Measurements from ENCODE around the gene TBL1XR1.

TBL1XR1 gene

GRCh38 chr3:177126015-177126773 lies 71.1 kb downstream of the TBL1XR1 start:
- Histone ChIP-seq H3K27me3 (ENCODE audit: control insufficient read depth in 1 of 2, insufficient read depth in 2 of 2, low read length in 2 of 2) (no peaks in the 10 kb centered on the region), H3K27ac (ENCODE audit: low read length) (no peak overlapping the region), H3K9ac (ENCODE audit: low read length in 2 of 2) (no peak overlapping the region), H3K4me3 (ENCODE audit: low read length in 2 of 2) (no peak overlapping the region), H3K4me1 (ENCODE audit: control insufficient read depth, insufficient read depth, low read length) (no peaks in the 10 kb centered on the region), H3K9me3 (ENCODE audit: control insufficient read depth in 2 of 2, low read length in 2 of 2) (no peaks in the 10 kb centered on the region), H3K36me3 (ENCODE audit: control insufficient read depth in 2 of 2, insufficient read depth in 2 of 2, low read length in 2 of 2) (no peaks in the 10 kb centered on the region)

DNA sequence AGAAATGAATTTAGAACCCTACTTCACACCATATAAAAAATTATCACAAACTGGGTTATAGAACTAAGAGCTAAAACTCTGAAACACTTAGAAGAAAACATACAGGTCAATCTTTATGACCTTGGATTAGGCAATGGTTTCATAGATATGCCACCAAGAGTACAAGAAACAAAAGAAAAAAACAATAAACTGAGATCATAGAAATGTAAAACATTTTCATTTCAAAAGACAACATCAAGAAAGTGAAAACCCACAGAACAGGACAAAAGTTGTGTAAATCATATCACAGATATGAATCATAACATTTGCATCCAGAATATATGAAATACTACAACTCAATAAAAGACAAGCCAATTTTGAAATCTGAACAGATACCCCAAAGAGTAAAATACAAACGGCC lies 72.4 kb downstream of the TBL1XR1 start:
- H3K9me3 ChIP-seq (ENCODE audit: control insufficient read depth in 2 of 2, low read length in 2 of 2), result no peaks in the 10 kb centered on the region
- no peaks in the 10 kb centered on the region for H3K36me3 ChIP-seq (ENCODE audit: control insufficient read depth in 2 of 2, insufficient read depth in 2 of 2, low read length in 2 of 2)
- no peak overlapping the region for H3K4me3 ChIP-seq (ENCODE audit: low read length in 2 of 2)
- no peaks in the 10 kb centered on the region for H3K4me1 ChIP-seq (ENCODE audit: control insufficient read depth, insufficient read depth, low read length)
- no peaks in the 10 kb centered on the region for H3K27me3 ChIP-seq (ENCODE audit: control insufficient read depth in 1 of 2, insufficient read depth in 2 of 2, low read length in 2 of 2)
- no peak overlapping the region for H3K9ac ChIP-seq (ENCODE audit: low read length in 2 of 2)
- H3K27ac ChIP-seq (ENCODE audit: low read length), result no peak overlapping the region

DNA sequence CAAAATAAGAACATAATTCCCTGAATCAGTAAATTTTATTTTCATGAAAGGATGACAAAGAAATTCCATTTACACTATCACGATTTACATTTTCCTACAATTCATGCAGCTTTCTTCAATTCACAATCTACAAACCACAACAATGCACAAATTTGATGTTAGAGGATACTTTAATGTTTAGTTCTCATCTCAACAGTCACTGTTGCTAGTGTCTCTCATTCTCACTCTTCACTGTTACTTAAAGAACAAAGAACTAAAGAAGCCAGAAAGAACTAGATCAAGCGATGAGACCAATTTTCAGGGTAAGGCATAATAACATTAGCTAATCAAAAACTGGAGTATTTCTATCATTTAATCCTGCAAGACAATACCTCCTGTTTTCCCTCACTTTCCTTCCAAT lies 73.5 kb downstream of the TBL1XR1 start:
- no peak overlapping the region for H3K4me3 ChIP-seq (ENCODE audit: low read length in 2 of 2)
- no peaks in the 10 kb centered on the region for H3K4me1 ChIP-seq (ENCODE audit: control insufficient read depth, insufficient read depth, low read length)
- H3K9ac ChIP-seq (ENCODE audit: low read length in 2 of 2), result no peak overlapping the region
- H3K27ac ChIP-seq (ENCODE audit: low read length), result no peak overlapping the region
- H3K36me3 ChIP-seq (ENCODE audit: control insufficient read depth in 2 of 2, insufficient read depth in 2 of 2, low read length in 2 of 2), result no peaks in the 10 kb centered on the region
- no peaks in the 10 kb centered on the region for H3K9me3 ChIP-seq (ENCODE audit: control insufficient read depth in 2 of 2, low read length in 2 of 2)
- H3K27me3 ChIP-seq (ENCODE audit: control insufficient read depth in 1 of 2, insufficient read depth in 2 of 2, low read length in 2 of 2), result no peaks in the 10 kb centered on the region

DNA sequence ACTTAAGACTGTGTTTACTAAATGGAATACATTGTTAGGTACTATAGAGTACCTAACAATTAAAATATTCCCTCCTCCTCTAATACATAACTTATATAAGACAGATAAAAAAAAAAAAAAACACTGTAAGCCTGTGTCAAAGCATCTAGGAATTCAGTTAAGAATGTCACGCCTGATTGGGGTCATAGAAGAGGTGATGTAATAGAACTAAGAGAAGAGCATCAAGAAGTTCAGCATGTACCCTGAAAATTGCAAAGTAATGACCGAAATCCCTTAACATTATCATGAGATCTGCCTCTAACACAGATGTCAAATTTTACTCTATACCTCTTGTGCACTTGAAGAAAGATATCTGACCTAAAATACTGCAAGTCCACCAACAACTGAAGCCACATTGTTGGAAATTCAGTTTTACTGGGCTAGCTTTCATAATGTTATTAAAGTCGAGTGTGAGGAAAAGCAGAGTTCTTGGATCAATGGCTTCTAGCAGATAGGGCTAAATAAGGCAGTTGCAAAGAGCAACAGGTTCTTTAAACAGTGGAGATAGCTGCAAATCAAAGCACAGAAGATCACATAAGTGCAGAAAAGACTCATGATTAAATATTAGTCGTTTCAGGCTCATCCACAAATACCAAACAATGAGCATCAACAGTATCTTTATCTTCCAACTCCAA lies 75.0 kb downstream of the TBL1XR1 start:
- Histone ChIP-seq H3K9me3 (ENCODE audit: control insufficient read depth in 2 of 2, low read length in 2 of 2) (no peaks in the 10 kb centered on the region), H3K4me3 (ENCODE audit: low read length in 2 of 2) (no peak overlapping the region), H3K27me3 (ENCODE audit: control insufficient read depth in 1 of 2, insufficient read depth in 2 of 2, low read length in 2 of 2) (no peaks in the 10 kb centered on the region), H3K4me1 (ENCODE audit: control insufficient read depth, insufficient read depth, low read length) (no peaks in the 10 kb centered on the region), H3K9ac (ENCODE audit: low read length in 2 of 2) (no peak overlapping the region), H3K36me3 (ENCODE audit: control insufficient read depth in 2 of 2, insufficient read depth in 2 of 2, low read length in 2 of 2) (no peaks in the 10 kb centered on the region), H3K27ac (ENCODE audit: low read length) (no peak overlapping the region)

DNA sequence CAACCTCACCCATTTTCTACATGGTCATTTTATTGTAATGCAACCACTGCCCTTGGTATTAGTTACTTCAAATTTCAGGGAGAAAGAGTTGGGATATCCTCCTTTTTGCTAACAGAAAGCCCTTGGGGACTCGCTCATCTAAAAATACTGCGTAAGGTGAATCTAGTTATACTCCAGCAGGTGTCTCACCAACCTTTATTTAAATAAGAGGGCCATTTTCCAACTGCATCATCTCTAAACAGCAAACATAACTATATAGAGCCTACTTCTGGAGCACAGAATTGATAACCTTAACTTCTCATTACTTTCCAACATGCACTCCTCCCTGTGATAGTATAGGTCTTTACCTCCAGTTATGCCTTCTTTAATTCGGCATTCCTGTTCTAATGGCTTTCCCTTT lies 77.5 kb downstream of the TBL1XR1 start:
- Histone ChIP-seq H3K9me3 (ENCODE audit: control insufficient read depth in 2 of 2, low read length in 2 of 2) (no peaks in the 10 kb centered on the region), H3K4me3 (ENCODE audit: low read length in 2 of 2) (no peak overlapping the region), H3K9ac (ENCODE audit: low read length in 2 of 2) (no peak overlapping the region), H3K36me3 (ENCODE audit: control insufficient read depth in 2 of 2, insufficient read depth in 2 of 2, low read length in 2 of 2) (no peaks in the 10 kb centered on the region), H3K4me1 (ENCODE audit: control insufficient read depth, insufficient read depth, low read length) (no peaks in the 10 kb centered on the region), H3K27me3 (ENCODE audit: control insufficient read depth in 1 of 2, insufficient read depth in 2 of 2, low read length in 2 of 2) (no peaks in the 10 kb centered on the region), H3K27ac (ENCODE audit: low read length) (no peak overlapping the region)

GRCh38 chr3:177114253-177114652 lies 83.0 kb downstream of the TBL1XR1 start:
- Histone ChIP-seq H3K9me3 (ENCODE audit: control insufficient read depth in 2 of 2, low read length in 2 of 2) (no peaks in the 10 kb centered on the region), H3K27me3 (ENCODE audit: control insufficient read depth in 1 of 2, insufficient read depth in 2 of 2, low read length in 2 of 2) (no peaks in the 10 kb centered on the region), H3K36me3 (ENCODE audit: control insufficient read depth in 2 of 2, insufficient read depth in 2 of 2, low read length in 2 of 2) (no peaks in the 10 kb centered on the region), H3K4me1 (ENCODE audit: control insufficient read depth, insufficient read depth, low read length) (no peaks in the 10 kb centered on the region), H3K4me3 (ENCODE audit: low read length in 2 of 2) (no peak overlapping the region), H3K27ac (ENCODE audit: low read length) (no peak overlapping the region), H3K9ac (ENCODE audit: low read length in 2 of 2) (no peak overlapping the region)

- H3K4me1 ChIP-seq (ENCODE audit: control insufficient read depth, insufficient read depth, low read length), result no peaks in the 10 kb centered on the region
- H3K27ac ChIP-seq (ENCODE audit: low read length), result no peak overlapping the region
- H3K4me3 ChIP-seq (ENCODE audit: low read length in 2 of 2), result no peak overlapping the region
- no peaks in the 10 kb centered on the region for H3K27me3 ChIP-seq (ENCODE audit: control insufficient read depth in 1 of 2, insufficient read depth in 2 of 2, low read length in 2 of 2)
- H3K9me3 ChIP-seq (ENCODE audit: control insufficient read depth in 2 of 2, low read length in 2 of 2), result no peaks in the 10 kb centered on the region
- no peaks in the 10 kb centered on the region for H3K36me3 ChIP-seq (ENCODE audit: control insufficient read depth in 2 of 2, insufficient read depth in 2 of 2, low read length in 2 of 2)
- H3K9ac ChIP-seq (ENCODE audit: low read length in 2 of 2), result no peak overlapping the region
These were observed 85.7 kb downstream of the TBL1XR1 start for GRCh38 chr3:177111541-177111949.

DNA sequence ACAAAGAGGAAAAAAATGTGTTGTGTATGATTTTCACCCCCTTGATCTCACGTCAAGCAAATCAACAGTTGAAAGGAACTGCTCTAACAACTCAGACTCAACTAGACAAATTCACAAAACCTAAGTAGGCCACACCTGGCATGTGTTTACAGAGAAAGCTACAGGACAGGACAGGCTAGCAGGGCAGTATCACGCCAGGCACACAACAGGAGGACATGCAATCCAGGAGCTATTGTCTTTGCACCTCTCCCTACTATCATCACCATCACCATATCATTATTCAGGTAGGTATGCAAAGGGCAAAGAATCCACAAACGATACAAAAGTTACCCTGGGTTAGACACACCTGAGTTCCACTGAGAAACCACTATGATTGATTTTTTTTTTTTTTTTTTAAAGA lies 86.4 kb downstream of the TBL1XR1 start:
- no peak overlapping the region for H3K27ac ChIP-seq (ENCODE audit: low read length)
- no peaks in the 10 kb centered on the region for H3K9me3 ChIP-seq (ENCODE audit: control insufficient read depth in 2 of 2, low read length in 2 of 2)
- no peak overlapping the region for H3K9ac ChIP-seq (ENCODE audit: low read length in 2 of 2)
- H3K4me3 ChIP-seq (ENCODE audit: low read length in 2 of 2), result no peak overlapping the region
- H3K36me3 ChIP-seq (ENCODE audit: control insufficient read depth in 2 of 2, insufficient read depth in 2 of 2, low read length in 2 of 2), result no peaks in the 10 kb centered on the region
- H3K4me1 ChIP-seq (ENCODE audit: control insufficient read depth, insufficient read depth, low read length), result no peaks in the 10 kb centered on the region
- no peaks in the 10 kb centered on the region for H3K27me3 ChIP-seq (ENCODE audit: control insufficient read depth in 1 of 2, insufficient read depth in 2 of 2, low read length in 2 of 2)

DNA sequence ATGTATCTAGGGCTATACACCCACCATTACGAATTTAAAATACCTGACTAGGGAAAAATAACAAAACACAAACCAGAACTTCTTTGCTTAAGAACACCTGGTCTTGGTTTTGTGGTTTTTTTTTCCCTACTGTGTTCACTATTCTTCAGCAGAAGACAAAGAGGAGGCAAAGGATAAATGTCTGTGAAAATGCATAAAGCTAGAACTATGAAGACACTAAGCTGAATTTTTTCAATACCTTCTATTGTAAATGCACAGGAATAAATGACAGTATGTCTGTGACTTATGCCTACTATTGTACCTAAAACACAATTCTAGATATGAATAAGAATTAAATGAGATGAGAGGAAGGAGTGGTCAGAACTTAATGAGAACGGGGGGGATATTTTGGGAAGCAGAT lies 86.9 kb downstream of the TBL1XR1 start:
- Histone ChIP-seq H3K27me3 (ENCODE audit: control insufficient read depth in 1 of 2, insufficient read depth in 2 of 2, low read length in 2 of 2) (no peaks in the 10 kb centered on the region), H3K4me3 (ENCODE audit: low read length in 2 of 2) (no peak overlapping the region), H3K9ac (ENCODE audit: low read length in 2 of 2) (no peak overlapping the region), H3K4me1 (ENCODE audit: control insufficient read depth, insufficient read depth, low read length) (no peaks in the 10 kb centered on the region), H3K27ac (ENCODE audit: low read length) (no peak overlapping the region), H3K9me3 (ENCODE audit: control insufficient read depth in 2 of 2, low read length in 2 of 2) (no peaks in the 10 kb centered on the region), H3K36me3 (ENCODE audit: control insufficient read depth in 2 of 2, insufficient read depth in 2 of 2, low read length in 2 of 2) (no peaks in the 10 kb centered on the region)

- Histone ChIP-seq H3K27ac (ENCODE audit: low read length) (no peak overlapping the region), H3K9ac (ENCODE audit: low read length in 2 of 2) (no peak overlapping the region), H3K9me3 (ENCODE audit: control insufficient read depth in 2 of 2, low read length in 2 of 2) (no peaks in the 10 kb centered on the region), H3K36me3 (ENCODE audit: control insufficient read depth in 2 of 2, insufficient read depth in 2 of 2, low read length in 2 of 2) (no peaks in the 10 kb centered on the region), H3K27me3 (ENCODE audit: control insufficient read depth in 1 of 2, insufficient read depth in 2 of 2, low read length in 2 of 2) (no peaks in the 10 kb centered on the region), H3K4me1 (ENCODE audit: control insufficient read depth, insufficient read depth, low read length) (no peaks in the 10 kb centered on the region), H3K4me3 (ENCODE audit: low read length in 2 of 2) (no peak overlapping the region)
These were observed 87.5 kb downstream of the TBL1XR1 start for GRCh38 chr3:177109688-177110330.

DNA sequence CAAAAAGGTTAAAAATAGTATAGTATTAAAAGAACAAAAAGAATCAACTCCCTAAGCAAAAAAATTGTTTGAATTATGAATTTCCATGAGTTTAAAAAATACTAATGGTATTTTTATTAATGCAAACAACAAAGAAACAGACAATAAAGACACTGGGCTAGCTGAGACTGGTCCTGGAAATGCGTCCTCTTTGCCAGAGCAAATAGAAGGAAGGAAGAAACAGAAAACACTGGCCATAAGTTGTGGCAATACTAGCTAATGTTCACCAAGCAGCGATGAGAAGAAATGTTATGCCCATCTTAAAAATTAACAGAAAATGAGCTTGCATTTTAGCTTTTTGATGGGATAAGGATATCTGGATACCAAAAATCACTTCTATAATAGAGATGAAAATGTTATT lies 88.6 kb downstream of the TBL1XR1 start:
- H3K4me1 ChIP-seq (ENCODE audit: control insufficient read depth, insufficient read depth, low read length), result no peaks in the 10 kb centered on the region

More for the DNA sequence above, 88.6 kb downstream of the TBL1XR1 start:
- Histone ChIP-seq H3K27ac (ENCODE audit: low read length) (no peak overlapping the region), H3K27me3 (ENCODE audit: control insufficient read depth in 1 of 2, insufficient read depth in 2 of 2, low read length in 2 of 2) (no peaks in the 10 kb centered on the region), H3K9ac (ENCODE audit: low read length in 2 of 2) (no peak overlapping the region), H3K36me3 (ENCODE audit: control insufficient read depth in 2 of 2, insufficient read depth in 2 of 2, low read length in 2 of 2) (no peaks in the 10 kb centered on the region), H3K9me3 (ENCODE audit: control insufficient read depth in 2 of 2, low read length in 2 of 2) (no peaks in the 10 kb centered on the region), H3K4me3 (ENCODE audit: low read length in 2 of 2) (no peak overlapping the region)
